Measurements from ENCODE around the gene DGCR8.

DNA sequence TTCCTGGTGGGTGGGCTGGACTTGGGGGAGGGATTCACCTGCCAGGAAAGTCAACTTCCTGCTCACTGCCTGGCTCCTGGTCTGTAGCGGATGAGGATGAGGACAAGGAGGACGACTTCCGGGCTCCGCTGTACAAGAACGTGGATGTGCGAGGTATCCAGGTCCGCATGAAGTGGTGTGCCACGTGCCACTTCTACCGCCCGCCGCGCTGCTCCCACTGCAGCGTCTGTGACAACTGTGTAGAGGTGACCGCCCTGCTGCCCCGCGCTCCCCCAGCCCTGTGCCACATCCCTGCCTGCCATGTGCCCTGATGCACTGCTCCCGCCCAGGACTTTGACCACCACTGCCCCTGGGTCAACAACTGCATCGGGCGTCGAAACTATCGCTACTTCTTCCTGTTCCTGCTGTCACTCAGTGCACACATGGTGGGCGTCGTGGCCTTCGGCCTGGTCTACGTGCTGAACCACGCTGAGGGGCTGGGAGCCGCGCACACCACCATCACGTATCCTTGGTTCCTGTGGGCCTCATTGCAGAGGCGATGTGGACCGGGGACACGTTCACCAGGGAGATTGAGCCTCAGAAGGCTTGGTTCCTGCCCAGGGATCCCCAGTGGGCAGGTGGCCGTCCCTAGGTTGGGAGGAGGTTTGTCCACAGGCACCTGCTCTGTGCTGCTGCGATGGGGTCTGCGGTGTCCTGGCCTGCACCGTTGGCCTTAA is 59.5 kb downstream of the DGCR8 start:
- TF ChIP-seq, protein P1, sequence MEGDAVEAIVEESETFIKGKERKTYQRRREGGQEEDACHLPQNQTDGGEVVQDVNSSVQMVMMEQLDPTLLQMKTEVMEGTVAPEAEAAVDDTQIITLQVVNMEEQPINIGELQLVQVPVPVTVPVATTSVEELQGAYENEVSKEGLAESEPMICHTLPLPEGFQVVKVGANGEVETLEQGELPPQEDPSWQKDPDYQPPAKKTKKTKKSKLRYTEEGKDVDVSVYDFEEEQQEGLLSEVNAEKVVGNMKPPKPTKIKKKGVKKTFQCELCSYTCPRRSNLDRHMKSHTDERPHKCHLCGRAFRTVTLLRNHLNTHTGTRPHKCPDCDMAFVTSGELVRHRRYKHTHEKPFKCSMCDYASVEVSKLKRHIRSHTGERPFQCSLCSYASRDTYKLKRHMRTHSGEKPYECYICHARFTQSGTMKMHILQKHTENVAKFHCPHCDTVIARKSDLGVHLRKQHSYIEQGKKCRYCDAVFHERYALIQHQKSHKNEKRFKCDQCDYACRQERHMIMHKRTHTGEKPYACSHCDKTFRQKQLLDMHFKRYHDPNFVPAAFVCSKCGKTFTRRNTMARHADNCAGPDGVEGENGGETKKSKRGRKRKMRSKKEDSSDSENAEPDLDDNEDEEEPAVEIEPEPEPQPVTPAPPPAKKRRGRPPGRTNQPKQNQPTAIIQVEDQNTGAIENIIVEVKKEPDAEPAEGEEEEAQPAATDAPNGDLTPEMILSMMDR (IDR thresholded peaks at IDR 0.05) = no peak
- TF ChIP-seq ZC3H11A (IDR thresholded peaks at IDR 0.05) = no peak
- no peak for TF ChIP-seq POLR2A (IDR thresholded peaks at IDR 0.05; ENCODE audit: low read length)
- TF ChIP-seq, protein P2, sequence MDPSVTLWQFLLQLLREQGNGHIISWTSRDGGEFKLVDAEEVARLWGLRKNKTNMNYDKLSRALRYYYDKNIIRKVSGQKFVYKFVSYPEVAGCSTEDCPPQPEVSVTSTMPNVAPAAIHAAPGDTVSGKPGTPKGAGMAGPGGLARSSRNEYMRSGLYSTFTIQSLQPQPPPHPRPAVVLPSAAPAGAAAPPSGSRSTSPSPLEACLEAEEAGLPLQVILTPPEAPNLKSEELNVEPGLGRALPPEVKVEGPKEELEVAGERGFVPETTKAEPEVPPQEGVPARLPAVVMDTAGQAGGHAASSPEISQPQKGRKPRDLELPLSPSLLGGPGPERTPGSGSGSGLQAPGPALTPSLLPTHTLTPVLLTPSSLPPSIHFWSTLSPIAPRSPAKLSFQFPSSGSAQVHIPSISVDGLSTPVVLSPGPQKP (IDR thresholded peaks at IDR 0.05; ENCODE audit: low read depth, low read length) = no peak
- no peak for TF ChIP-seq JUN (IDR thresholded peaks at IDR 0.05)

Data from A549 (cell line).